ENCODE measurements around the gene MMP19. TPM values are rescaled to one million over a fixed set of nuclear protein-coding genes. Genes with fewer than 3 reads are reported as not detected.
A peak's percentile ranks its signal among the peaks of the same experiment; 100 is the strongest.
"Not testable (repeated sequence)": the region's sequence is repeated elsewhere in the genome, so short reads cannot be mapped to it uniquely, and the experiment has no call there.

The MMP19 gene
- polyA plus RNA-seq (ENCODE audit: insufficient read length): 3.8 TPM

- DNase-seq: no peak
Observed at GRCh38 chr12:55842681-55843429, at the start of gene MMP19. Gene MMP19, minus strand, starts transcription at chr12:55842936. Its CDS starts 106 bp downstream, at chr12:55842830.

- no peak for DNase-seq
Observed at GRCh38 chr12:55891310-55891709, 48.6 kb upstream of the MMP19 start.

- DNase-seq: no peak
Observed at GRCh38 chr12:55885113-55885512, 42.4 kb upstream of the MMP19 start.

- no peak for DNase-seq
Observed at GRCh38 chr12:55877824-55878223, 35.1 kb upstream of the MMP19 start.

- DNase-seq: no peak
Observed at GRCh38 chr12:55875704-55876467, 33.1 kb upstream of the MMP19 start.

GRCh38 chr12:55874443-55874842, 31.7 kb upstream of the MMP19 start:
- DNase-seq: no peak

- DNase-seq: not testable (repeated sequence)
Observed at GRCh38 chr12:55866454-55867004, 23.8 kb upstream of the MMP19 start.

GRCh38 chr12:55865327-55865726, 22.6 kb upstream of the MMP19 start:
- DNase-seq: no peak

GRCh38 chr12:55862931-55863330, 20.2 kb upstream of the MMP19 start:
- DNase-seq: not testable (repeated sequence)

- DNase-seq: no peak
Observed at GRCh38 chr12:55862286-55862685, 19.6 kb upstream of the MMP19 start.

GRCh38 chr12:55861871-55862270, 19.1 kb upstream of the MMP19 start:
- DNase-seq: no peak

- no peak for DNase-seq
Observed at GRCh38 chr12:55861396-55861795, 18.7 kb upstream of the MMP19 start.

- DNase-seq: no peak
Observed at GRCh38 chr12:55852740-55853139, 10.0 kb upstream of the MMP19 start.

GRCh38 chr12:55850893-55851292, 8.2 kb upstream of the MMP19 start:
- DNase-seq: no peak

GRCh38 chr12:55850401-55850800, 7.7 kb upstream of the MMP19 start:
- DNase-seq: no peak

- no peak for DNase-seq
Observed at GRCh38 chr12:55849616-55850343, 7.0 kb upstream of the MMP19 start.

GRCh38 chr12:55847603-55848291, 5.0 kb upstream of the MMP19 start:
- DNase-seq: peak; percentile 93

GRCh38 chr12:55847033-55847432, 4.3 kb upstream of the MMP19 start:
- DNase-seq: no peak

- DNase-seq: no peak
Observed at GRCh38 chr12:55845785-55846496, 3.2 kb upstream of the MMP19 start.

- no peak for DNase-seq
Observed at GRCh38 chr12:55845361-55845760, 2.6 kb upstream of the MMP19 start.

- no peak for DNase-seq
Observed at GRCh38 chr12:55844961-55845360, 2.2 kb upstream of the MMP19 start.

- DNase-seq: no peak
Observed at GRCh38 chr12:55843431-55843830, 695 bp upstream of the MMP19 start.

Data from hindlimb muscle (tissue), 1 donor.